ENCODE measurements around the gene INPP5K.

- no peak for TF ChIP-seq FOXM1 (IDR thresholded peaks at IDR 0.05; ENCODE audit: borderline replicate concordance)
- TF ChIP-seq ELF4 (IDR thresholded peaks at IDR 0.05) = no peak
- TF ChIP-seq SUZ12 (IDR thresholded peaks at IDR 0.05) = no peak
- no peak for TF ChIP-seq BHLHE40 (IDR thresholded peaks at IDR 0.05; ENCODE audit: borderline replicate concordance)
- no peak for TF ChIP-seq L3MBTL2 (conservative IDR thresholded peaks at IDR 0.05)
- no peak for TF ChIP-seq SP1 (IDR thresholded peaks at IDR 0.05)
- no peak for TF ChIP-seq PKNOX1 (IDR thresholded peaks at IDR 0.05)
- TF ChIP-seq LEF1 (IDR thresholded peaks at IDR 0.05; ENCODE audit: borderline replicate concordance) = no peak
These were observed 43.2 kb downstream of the INPP5K start for GRCh38 chr17:1473170-1473569.

Data from HEK293T (cell line).